GM12875 (cell line): ENCODE data around the gene WDR54.

Experiments
- H3K4me3 ChIP-seq: one replicate; pipeline ENCODE4 v1.5.1; 2011; ENCODE audit warnings: low read depth, low read length, control low read depth
- TF ChIP-seq, protein P1 (sequence below): IDR thresholded peaks from 2 replicates; pipeline ENCODE4 v1.5.1; 2011; ENCODE audit warnings: low read depth, mild to moderate bottlenecking, control low read depth, inconsistent platforms, low read length, moderate library complexity, borderline replicate concordance; ENCODE audit not compliant: insufficient read depth

WDR54 gene

DNA sequence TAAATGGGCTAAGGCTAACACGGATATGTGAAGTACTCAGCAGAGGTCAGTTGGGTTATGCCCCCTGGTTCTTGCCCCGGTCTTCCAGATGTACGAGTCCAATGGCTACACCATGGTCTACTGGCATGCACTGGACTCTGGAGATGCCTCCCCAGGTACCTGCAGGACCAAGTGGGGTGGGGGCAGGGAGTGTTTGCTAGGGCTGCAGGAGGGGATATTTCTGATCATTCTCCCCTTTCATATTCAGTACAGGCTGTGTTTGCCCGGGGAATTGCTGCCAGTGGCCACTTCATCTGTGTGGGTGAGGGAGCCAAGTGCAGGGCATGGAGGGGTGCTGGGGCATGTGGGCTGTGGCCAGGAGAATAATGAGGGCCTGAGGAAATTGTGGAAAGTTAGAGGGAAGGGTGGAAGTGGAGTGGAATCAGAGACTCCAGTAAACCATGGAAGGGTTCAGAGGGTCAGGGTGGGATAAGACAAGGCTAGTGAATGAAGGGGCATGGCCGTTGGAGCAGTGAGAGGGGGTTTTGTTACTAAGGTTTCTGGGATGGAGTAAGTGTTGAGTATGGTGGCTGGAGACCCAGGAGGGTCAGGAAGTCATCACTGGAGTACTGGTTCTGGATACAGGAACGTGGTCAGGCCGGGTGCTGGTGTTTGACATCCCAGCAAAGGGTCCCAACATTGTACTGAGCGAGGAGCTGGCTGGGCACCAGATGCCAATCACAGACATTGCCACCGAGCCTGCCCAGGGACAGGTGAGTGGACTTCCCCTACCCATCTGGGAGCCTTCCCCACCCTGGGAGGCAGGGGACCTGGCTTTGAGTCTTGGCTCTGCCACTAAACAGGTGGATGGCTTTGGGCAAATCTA lies 1.9 kb downstream of the WDR54 start:
- no peak overlapping the region for H3K4me3 ChIP-seq
- TF ChIP-seq, protein P1, sequence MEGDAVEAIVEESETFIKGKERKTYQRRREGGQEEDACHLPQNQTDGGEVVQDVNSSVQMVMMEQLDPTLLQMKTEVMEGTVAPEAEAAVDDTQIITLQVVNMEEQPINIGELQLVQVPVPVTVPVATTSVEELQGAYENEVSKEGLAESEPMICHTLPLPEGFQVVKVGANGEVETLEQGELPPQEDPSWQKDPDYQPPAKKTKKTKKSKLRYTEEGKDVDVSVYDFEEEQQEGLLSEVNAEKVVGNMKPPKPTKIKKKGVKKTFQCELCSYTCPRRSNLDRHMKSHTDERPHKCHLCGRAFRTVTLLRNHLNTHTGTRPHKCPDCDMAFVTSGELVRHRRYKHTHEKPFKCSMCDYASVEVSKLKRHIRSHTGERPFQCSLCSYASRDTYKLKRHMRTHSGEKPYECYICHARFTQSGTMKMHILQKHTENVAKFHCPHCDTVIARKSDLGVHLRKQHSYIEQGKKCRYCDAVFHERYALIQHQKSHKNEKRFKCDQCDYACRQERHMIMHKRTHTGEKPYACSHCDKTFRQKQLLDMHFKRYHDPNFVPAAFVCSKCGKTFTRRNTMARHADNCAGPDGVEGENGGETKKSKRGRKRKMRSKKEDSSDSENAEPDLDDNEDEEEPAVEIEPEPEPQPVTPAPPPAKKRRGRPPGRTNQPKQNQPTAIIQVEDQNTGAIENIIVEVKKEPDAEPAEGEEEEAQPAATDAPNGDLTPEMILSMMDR, result no peak

DNA sequence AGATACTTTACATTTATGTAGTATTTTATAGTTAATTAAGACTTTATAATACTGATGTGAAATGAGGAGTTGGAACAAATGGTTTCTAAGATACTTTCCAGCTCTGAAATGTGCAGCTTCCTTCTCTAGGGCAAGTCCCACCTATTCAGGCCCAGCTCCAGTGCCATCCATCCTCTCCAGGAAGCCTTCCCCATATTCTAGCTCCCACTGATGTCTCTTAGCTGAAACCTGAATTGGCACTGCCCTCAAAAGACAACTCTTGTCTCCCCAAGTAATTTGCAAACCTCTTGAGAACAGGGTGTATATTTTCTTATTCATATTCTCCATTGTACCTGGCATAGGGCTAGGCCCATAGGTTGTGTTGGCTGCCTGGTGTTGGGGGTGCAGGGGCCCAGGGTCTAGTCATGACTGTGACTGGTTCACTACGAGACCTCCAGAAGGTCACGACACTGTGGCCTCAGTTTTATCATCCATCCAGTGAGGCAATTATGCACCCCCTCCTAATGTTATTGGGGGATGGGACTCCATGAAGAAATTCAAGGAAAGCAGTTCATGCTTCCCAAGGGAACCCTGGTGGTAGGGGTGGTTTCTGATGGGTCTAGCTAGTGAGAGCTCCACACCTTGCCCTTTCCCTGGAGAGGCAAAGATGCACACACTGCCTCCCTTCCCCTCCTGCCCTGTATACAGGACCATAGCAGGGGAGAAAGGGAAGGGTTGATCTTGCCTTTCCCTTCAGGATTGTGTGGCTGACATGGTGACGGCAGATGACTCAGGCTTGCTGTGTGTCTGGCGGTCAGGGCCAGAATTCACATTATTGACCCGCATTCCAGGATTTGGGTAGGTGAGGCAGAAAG lies 2.8 kb downstream of the WDR54 start:
- H3K4me3 ChIP-seq, result no peak overlapping the region
- TF ChIP-seq, protein P1, result no peak

DNA sequence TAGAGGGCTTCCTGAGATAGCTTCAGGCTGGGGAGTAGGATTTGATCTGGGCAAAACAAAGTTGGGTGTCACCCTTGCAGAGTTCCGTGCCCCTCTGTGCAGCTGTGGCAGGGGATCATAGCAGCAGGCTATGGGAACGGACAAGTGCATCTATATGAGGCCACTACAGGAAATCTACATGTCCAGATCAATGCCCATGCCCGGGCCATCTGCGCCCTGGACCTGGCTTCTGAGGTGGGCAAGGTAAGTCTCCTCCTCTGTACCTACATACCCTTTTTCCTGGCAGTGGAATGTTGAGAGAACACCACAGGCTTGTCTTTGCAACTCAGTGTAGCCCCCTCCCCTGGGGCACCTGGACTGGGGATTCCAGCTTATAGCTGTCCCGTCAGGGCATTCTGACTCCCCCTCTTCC lies 3.5 kb downstream of the WDR54 start:
- no peak overlapping the region for H3K4me3 ChIP-seq
- TF ChIP-seq, protein P1, result no peak

DNA sequence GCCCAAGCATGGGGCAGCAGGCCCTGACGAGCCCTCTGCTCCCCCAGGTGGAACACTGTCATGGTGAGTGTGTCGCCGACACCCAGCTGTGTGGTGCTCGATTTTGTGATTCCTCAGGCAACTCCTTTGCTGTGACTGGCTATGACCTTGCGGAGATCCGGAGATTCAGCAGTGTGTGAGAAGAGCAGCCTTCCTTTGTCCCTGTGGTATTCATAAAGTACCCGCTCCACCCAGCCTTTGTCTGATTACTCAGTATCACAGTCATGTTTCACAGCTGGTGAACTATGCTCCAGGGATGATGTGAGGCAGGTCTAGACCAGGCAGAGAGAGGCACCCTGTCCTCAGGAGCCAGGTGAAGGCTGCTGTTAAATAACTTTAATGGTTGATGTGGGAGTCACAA lies 4.0 kb downstream of the WDR54 start:
- TF ChIP-seq, protein P1, result no peak
- no peak overlapping the region for H3K4me3 ChIP-seq

DNA sequence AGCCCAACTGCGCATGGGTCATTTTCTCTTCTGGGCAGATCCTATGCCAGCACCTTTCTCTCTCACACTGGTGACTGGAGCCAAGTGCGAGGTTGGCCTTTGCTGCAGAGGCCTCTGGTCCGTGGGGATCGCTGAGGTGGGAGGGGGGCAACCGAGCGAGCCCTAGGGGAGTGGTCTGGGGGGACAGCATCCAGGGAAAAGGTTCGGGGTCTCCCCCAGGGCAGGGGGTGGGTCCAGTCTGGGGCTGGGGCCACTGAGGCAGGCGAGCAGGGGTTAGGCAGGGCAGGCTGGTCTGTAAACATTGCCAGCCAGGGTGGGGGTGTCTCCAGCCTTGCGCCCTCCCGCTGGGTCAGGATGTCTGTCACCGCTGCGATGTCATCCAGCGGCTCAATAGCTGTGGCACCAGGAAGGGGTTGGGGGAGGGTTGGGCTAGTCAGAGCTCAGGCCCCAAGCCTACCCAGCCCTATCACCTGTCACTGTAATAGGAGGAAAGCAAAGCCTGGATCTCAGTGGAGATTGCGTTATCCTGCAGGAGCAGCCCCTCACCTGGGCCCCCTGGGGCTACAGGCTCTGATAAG lies 4.7 kb downstream of the WDR54 start:
- TF ChIP-seq, protein P1, result no peak
- no peak overlapping the region for H3K4me3 ChIP-seq

DNA sequence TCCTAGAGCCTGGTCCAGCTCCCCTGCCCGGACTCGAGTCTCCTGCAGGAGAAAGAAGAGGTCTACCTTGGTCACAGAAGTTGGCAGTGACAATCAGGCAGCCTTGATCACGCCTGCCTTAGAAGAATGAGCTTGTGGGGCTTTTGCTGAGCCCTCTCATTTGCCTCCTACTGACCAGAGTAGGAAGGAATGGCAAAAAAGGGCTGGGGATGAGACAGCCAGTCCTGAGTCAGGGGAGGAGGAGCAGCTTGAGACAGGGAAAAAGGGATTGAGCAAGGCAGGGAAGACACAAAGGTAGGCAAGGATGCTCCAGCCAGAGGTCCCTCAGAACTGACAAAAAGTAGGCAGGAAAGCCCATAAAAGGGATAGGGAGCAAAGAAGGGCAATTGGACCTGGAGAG lies 6.0 kb downstream of the WDR54 start:
- TF ChIP-seq, protein P1, result no peak
- no peak overlapping the region for H3K4me3 ChIP-seq
